Measurements from ENCODE around the gene ELOVL3.
"Not testable (repeated sequence)": the region's sequence is repeated elsewhere in the genome, so short reads cannot be mapped to it uniquely, and the experiment has no call there.

The ELOVL3 gene

GRCh38 chr10:102208311-102209035 lies 17.6 kb upstream of the ELOVL3 start:
- Histone ChIP-seq H3K4me3 (ENCODE audit: low read depth, low read length) (no peak overlapping the region), H3K36me3 (no peaks in the 10 kb centered on the region), H3K27me3 (no peaks in the 10 kb centered on the region), H3K9me3 (no peaks in the 10 kb centered on the region; the same call in 1 of the 2 replicates), H3K4me1 (0 out of 2 replicates have a peak, but pooled peaks cover 3% of the 10 kb centered on the region)
- TF ChIP-seq, protein P1, sequence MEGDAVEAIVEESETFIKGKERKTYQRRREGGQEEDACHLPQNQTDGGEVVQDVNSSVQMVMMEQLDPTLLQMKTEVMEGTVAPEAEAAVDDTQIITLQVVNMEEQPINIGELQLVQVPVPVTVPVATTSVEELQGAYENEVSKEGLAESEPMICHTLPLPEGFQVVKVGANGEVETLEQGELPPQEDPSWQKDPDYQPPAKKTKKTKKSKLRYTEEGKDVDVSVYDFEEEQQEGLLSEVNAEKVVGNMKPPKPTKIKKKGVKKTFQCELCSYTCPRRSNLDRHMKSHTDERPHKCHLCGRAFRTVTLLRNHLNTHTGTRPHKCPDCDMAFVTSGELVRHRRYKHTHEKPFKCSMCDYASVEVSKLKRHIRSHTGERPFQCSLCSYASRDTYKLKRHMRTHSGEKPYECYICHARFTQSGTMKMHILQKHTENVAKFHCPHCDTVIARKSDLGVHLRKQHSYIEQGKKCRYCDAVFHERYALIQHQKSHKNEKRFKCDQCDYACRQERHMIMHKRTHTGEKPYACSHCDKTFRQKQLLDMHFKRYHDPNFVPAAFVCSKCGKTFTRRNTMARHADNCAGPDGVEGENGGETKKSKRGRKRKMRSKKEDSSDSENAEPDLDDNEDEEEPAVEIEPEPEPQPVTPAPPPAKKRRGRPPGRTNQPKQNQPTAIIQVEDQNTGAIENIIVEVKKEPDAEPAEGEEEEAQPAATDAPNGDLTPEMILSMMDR (IDR thresholded peaks at IDR 0.05; ENCODE audit: low read depth, low read length), result no peak
- peak; percentile 51 for DNase-seq

DNA sequence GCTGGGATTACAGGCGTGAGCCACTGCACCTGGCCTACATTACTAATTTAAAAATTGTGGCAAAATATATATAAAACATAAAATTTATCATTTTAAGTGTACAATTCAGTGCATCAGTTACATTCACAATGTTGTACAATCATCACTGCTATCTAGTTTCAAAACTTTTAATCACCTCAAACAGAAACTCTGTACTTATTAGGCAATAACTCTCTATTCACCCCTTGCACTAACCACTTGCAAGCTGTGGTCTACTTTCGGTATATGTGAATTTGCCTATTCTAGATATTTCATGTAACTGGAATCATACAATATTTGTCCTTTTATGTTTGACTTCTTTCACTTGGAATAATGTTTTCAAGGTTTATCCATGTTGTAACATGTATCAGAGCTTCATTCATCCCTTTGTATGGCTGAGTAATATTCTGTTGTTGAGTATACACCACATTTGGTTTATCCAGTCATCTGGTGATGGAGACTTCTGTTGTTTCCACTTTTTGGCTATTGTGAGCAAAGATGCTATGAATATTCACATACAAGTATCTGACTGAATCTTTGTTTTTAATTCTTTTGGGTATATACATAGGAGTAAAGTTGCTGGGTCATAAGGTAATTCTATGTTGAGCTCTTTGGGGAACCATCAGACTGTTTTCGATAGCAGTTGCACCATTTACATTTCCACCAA lies 14.3 kb upstream of the ELOVL3 start:
- DNase-seq, result no peak
- Histone ChIP-seq H3K36me3 (no peaks in the 10 kb centered on the region), H3K9me3 (no peaks in the 10 kb centered on the region), H3K4me3 (ENCODE audit: low read depth, low read length) (no peak overlapping the region), H3K4me1 (0 out of 2 replicates have a peak, but pooled peaks cover 3% of the 10 kb centered on the region), H3K27me3 (no peaks in the 10 kb centered on the region)
- TF ChIP-seq, protein P1 (IDR thresholded peaks at IDR 0.05; ENCODE audit: low read depth, low read length), result no peak

DNA sequence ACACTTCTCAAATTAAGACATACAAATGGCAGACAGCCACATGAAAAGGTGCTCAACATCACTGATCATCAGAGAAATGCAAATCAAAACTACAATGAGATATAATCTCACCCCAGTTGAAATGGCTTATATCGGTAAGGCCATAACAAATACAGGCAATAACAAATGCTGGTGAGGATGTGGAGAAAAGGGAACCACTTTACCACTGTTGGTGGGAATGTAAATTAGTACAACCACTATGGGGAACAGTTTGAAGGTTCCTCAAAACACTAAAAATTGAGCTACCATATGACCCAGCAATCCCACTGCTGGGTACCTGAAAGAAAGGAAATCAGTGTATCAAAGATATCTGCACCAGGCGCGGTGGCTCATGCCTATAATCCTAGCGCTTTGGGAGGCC lies 12.5 kb upstream of the ELOVL3 start:
- H3K36me3 ChIP-seq; H3K4me1 ChIP-seq; H3K4me3 ChIP-seq (ENCODE audit: low read depth, low read length); H3K27me3 ChIP-seq; H3K9me3 ChIP-seq; DNase-seq: not testable (repeated sequence)

DNA sequence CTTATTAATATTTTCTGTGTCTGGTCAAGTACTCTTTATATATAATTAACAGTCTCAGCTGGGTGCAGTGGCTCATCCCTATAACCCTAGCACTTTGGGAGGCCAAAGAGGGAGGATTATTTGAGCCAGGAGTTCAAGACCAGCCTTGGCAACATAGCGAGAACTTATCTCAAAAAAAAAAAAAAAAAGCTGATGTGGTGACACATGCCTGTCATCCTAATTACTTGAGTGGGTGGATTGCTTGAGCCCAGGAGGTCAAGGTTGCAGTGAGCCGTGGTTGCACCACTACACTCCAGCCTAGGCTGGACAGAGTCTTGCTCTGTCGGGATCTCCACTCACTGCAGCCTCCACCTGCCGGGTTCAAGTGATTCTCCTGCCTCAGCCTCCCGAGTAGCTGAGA lies 6.7 kb upstream of the ELOVL3 start:
- H3K9me3 ChIP-seq, result no peaks in the 10 kb centered on the region
- no peaks in the 10 kb centered on the region for H3K4me1 ChIP-seq
- no peaks in the 10 kb centered on the region for H3K36me3 ChIP-seq
- no peaks in the 10 kb centered on the region for H3K27me3 ChIP-seq
- no peak for DNase-seq
- TF ChIP-seq, protein P1 (IDR thresholded peaks at IDR 0.05; ENCODE audit: low read depth, low read length), result no peak
- H3K4me3 ChIP-seq (ENCODE audit: low read depth, low read length), result no peak overlapping the region

- DNase-seq, result no peak
- no peaks in the 10 kb centered on the region for H3K4me1 ChIP-seq
- H3K4me3 ChIP-seq (ENCODE audit: low read depth, low read length), result no peak overlapping the region
- TF ChIP-seq, protein P1 (IDR thresholded peaks at IDR 0.05; ENCODE audit: low read depth, low read length), result no peak
- no peaks in the 10 kb centered on the region for H3K27me3 ChIP-seq
- H3K9me3 ChIP-seq, result no peaks in the 10 kb centered on the region
- H3K36me3 ChIP-seq, result no peaks in the 10 kb centered on the region
These were observed 5.5 kb upstream of the ELOVL3 start for GRCh38 chr10:102220612-102221011.

DNA sequence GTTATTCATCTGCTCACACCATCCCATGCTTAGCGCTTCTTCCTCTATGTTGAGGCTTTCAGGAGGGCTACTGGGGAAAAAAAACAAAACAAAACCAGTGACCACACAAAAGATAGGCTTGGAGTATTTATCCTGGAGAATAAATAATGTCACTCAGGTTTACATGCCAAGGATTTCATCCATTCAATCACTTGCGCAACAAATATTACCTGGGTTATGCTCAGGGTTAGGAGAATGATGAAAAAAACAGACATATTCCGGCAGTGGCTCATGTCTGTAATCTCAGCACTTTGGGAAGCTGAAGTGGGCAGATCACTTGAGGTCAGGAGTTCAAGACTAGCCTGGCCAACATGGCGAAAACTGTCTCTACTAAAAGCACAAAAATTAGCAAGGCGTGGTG lies 3.3 kb upstream of the ELOVL3 start:
- Histone ChIP-seq H3K27me3 (peaks cover 10% of the 10 kb centered on the region), H3K9me3 (no peaks in the 10 kb centered on the region), H3K36me3 (no peaks in the 10 kb centered on the region), H3K4me1 (no peaks in the 10 kb centered on the region), H3K4me3 (ENCODE audit: low read depth, low read length) (no peak overlapping the region)
- DNase-seq, result no peak
- TF ChIP-seq, protein P1 (IDR thresholded peaks at IDR 0.05; ENCODE audit: low read depth, low read length), result no peak
